Tongue (tissue), 2 donors: ENCODE data around the gene B3GALNT1. TPM values are rescaled to one million over a fixed set of nuclear protein-coding genes. Genes with fewer than 3 reads are reported as not detected.
"Not testable (repeated sequence)": the region's sequence is repeated elsewhere in the genome, so short reads cannot be mapped to it uniquely, and the experiment has no call there.

Source experiments
- DNase-seq: peaks from one replicate; pipeline ENCODE4 v3.0.0-alpha.2; 2015
- total RNA-seq: library from RNA; depleted of rRNA; stranded (reverse); fragments of >200 nt; gene quantifications from one replicate; pipeline ENCODE4 v1.2.3, GENCODE V29; 2014

Gene B3GALNT1
- total RNA-seq, 1 donor from 2014 or later = 27.5 TPM

DNA sequence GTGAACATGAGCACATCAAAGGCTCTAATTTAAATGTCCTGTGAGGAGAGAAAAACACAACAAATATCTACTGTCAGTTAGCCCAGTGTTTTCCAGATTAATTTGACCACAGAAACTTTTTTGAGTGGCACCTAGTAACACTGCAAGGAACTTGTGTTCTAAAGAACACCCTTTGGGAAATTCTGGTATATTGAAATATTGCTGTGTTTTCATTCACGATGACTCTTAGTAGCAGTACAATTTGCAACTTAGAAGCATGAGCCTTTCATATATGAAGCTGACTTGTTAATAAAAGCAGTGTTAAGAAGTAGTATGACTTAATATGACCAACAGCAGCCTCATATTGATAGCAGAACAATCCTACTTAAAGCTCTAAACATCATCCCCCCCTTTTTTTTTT is 32.0 kb downstream of the B3GALNT1 start:
- DNase-seq = no peak

GRCh38 chr3:161072751-161073150 is 32.4 kb downstream of the B3GALNT1 start:
- DNase-seq = no peak

DNA sequence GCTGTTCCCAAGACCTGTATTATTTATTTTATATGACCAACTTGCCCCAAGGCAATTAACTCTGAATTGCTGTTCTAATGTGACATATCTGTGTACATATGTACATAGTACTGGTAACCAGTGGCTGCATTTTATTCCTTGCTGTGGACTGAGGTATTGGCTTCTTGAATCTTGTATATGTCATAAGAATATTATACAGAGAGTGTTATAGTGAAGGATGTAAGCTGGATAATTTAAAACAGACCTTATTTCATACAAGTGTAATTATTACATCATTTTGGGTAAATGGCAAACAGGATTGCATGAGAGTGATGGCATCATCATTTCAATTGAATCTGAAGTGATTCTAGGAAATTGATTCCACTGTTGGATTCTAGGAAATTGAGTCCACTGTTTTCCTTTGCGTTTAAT is 32.9 kb downstream of the B3GALNT1 start:
- DNase-seq = no peak

DNA sequence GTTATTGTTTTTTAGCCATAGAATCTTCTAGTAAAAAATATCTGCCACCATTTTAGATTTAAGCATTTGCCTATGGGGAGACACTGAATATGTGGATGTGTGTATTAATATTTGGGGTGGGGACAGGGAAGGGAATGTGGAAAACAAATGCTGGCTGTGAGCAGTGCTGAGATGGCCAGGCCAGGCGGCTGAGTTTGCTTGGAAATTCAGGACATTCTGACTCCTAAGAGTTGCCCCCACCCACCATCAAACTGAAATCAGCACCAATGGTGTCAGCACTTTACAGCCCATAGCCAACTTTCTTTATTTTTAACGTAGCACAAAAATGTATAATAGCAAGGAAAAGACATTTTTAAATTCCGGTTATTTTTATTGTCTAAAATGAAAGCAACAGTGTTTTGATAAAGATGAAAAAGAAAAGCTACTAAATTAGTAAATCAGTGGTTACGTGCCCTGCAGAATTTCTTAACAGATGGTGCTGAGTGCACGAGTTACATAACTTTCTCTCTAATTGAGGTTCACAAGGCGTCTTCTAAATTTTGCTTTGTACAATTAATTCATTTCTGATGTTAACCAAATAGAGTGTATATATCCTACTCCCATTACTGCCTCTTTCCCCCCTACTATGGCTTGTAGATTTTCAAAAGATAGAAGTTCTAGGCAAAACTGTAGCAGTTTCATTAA is 34.0 kb downstream of the B3GALNT1 start:
- DNase-seq = no peak

DNA sequence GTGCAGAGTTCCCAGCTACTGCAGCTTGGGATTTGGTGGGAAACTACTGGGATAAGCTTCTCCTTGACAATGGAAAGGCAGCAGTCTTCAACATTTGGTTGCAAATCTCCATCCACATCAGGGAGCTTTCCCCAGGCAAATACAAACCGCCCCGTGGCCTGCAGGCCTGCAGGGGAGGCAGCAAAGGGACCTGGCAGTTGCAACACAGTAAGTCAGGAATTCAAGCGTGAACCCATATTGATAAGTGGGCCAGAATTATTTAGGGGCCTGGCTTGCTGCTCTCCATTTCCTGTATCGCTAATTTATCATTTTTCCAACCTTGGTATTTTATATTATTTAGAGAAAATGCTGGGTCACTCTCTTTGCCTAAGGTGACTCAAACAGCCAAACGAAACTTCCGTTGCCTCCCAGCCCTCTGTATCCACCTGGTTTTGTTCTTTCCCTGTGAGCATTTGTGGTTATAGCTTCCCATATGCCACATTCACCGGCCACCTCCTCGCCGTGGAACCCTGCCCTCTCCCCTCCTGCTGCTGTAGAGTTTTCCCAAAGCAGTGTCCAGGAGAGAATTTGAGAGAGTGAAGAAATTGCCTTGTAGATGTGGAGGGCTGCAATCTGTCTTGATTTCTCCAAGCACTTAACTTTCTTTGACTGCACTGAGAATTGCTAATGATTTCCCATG is 34.8 kb downstream of the B3GALNT1 start:
- DNase-seq = no peak

- DNase-seq = peak; percentile 40
Measured at GRCh38 chr3:161069511-161070251, 35.5 kb downstream of the B3GALNT1 start.

DNA sequence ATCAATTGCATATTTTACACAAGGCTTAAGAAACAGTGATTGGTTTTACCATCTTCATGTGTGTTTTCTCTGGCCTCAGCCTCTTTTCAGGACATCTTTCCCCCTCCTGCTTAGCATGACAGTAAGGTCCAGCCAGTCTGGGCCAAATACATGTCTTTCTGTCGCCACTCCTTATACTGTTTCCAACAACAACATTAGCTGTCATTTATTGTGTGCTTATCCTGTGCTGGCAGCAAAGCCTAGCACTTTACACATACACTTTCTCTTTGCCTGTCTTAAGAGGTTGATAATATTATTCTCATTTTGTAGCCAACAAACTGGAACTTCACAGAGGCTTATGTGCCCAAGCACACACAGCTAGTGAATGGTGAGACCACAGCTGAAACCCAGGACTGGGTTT is 37.8 kb downstream of the B3GALNT1 start:
- DNase-seq = no peak

- no peak for DNase-seq
Measured at GRCh38 chr3:161066930-161067329, 38.2 kb downstream of the B3GALNT1 start.

DNA sequence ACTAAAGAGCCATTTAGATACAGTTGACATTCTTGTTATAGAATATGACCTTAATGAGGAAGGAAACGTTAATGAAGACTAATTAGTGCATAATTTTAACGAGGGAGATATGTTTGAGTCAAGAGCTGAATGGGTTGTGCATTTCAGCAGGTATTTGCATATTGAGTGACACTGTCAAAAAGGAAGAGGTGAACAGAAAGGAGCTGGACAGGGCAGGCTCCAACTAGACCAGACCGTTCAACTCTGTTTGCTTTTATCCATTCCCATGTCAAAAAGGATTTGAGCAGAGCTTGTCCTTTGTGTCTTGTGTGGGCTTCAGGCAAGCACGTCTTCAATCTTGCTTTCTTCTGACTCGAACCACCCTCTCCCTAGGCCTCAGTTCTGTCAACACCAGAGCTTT is 40.7 kb downstream of the B3GALNT1 start:
- DNase-seq = peak; percentile 10

DNA sequence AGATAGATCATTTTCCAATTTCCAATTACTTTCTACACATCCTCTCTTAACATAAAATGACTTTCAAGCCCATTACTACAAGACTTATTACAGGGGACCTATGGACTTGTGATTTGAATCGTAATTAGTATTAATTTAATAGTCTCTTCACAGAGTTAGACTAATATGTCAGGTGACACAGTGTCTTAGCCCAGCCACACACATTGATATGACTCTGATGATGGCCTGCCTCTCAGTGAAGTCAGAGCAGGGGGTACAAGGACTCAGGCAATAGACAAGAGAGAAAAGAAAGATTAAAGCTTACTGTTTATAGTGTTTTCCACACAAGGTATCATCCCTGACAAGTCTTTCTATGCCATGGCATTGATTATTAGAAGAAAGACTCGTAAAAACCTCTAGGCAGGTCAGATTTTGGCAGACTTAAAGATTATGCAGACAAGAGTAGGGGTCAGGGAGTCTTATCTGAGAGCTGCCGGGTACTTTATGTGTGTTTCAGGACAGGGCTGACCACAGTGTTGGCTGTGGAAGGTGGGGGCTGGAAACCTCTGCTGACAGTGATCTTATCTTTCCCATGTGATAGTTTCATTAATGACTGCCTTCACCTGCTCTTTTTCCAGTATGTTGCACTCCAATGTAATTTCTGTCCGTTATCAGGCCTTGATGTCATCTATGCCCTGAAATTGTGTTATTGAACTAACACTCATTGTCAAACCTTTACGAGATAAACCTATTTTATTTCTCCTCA is 50.1 kb downstream of the B3GALNT1 start:
- DNase-seq = no peak

GRCh38 chr3:161051856-161052255 is 53.3 kb downstream of the B3GALNT1 start:
- DNase-seq = no peak

DNA sequence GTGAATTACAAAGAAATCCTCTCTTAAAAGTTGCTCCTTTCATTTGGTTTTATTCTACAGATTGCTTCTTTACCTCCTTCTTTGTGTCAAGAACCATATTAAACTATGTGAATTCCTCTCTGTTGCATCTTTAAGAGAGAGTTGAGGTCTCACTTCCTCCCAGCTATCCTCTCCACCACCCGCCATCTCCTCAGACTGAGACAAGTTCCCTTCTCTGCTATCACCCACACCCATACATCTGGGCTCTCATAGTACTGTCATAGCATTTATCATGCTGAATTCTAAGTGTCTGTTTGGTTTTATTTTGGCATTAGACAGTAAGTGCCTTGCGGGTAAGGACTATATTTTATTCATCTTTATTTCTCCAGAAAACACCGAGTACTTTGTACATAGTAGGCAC is 54.2 kb downstream of the B3GALNT1 start:
- DNase-seq = no peak

DNA sequence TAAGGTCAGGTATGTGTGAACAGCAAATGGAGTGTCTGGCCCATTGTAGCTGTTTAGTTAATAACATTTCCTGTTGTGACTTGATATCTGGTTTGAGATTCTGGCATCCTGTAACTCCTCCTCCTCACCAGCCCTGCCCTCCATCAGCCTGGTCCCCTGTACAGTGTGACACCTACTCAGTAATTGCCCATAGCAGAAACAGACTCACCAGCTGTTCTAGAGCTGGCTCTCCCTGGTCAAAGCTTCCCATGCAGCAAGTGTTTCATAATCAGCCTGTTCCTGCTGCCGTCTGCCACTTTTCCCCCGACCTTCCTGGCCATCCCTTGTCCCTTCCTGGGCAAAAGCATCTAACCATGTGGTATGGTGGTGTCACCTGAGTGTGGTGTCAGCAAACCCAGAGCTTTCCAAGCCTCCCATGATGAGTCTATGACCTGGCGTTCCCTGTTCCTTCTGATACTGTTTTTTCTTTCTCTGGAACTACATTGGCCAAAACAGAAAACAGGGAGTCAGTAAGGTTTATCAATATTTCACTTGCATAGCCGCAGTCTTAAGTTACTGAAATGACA is 55.4 kb downstream of the B3GALNT1 start:
- DNase-seq = no peak

DNA sequence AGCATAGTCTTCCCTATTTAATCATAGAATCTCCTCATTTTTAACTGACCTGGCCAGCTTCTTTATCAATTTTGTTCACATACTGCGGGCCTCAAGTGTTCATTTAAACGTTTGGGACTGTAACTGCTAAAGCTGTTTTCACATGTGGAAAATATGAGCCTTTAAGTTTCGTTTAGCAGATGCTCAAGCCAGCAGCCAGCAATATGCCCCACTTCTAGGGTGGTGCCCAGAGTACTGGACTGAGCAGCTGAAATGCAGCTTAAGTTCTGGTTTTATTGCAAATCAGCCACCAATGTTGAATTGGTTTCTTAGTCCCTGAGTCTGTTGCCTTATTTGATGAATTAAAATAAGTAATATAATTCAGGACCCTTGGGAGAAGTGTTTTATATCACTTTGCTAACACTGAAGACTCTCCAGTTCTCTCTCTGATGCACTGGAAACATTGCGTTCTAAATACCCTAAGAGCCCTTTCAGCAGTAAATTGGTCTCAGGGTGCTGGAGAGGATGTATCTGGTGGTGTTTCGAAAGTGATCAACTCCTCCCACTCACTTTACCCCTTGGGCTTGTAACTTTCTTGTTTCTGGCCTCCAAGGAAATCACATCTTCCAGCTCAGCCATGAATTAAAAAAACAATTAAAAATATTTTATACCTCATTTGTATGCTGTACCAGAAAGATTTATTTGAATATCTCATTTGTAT is 61.7 kb downstream of the B3GALNT1 start:
- no peak for DNase-seq

GRCh38 chr3:161042023-161042501 is 63.1 kb downstream of the B3GALNT1 start:
- DNase-seq = no peak

GRCh38 chr3:161038725-161039124 is 66.4 kb downstream of the B3GALNT1 start:
- DNase-seq = no peak

GRCh38 chr3:161035711-161036110 is 69.4 kb downstream of the B3GALNT1 start:
- no peak for DNase-seq

DNA sequence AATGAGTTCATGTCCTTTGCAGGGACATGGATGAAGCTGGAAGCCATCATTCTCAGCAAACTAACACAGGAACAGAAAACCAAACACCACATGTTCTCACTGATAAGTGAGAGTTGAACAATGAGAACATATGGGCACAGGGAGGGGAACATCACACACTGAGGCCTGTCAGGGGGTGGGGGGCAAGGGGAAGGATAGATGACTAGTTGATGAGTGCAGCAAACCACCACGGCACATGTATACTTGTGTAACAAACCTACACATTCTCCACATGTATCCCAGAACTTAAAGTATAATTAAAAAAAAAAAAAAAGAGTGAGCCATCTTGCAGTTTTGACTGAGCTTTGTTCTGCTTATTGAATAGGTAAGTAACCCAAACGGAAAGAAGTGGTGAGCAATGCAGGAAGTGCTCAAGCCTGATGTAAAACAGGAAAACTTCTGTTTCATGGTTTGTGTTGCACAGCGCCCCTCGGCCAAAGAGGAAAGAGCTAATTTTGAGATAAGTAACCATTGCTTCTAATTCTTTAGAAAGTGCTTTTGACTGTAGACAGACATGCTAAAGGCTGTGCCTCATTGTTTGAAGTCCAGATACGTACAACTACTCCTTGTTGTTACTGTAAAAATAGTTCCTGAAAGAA is 70.1 kb downstream of the B3GALNT1 start:
- not testable (repeated sequence) for DNase-seq
